ENCODE measurements around the gene WNT1.

DNA sequence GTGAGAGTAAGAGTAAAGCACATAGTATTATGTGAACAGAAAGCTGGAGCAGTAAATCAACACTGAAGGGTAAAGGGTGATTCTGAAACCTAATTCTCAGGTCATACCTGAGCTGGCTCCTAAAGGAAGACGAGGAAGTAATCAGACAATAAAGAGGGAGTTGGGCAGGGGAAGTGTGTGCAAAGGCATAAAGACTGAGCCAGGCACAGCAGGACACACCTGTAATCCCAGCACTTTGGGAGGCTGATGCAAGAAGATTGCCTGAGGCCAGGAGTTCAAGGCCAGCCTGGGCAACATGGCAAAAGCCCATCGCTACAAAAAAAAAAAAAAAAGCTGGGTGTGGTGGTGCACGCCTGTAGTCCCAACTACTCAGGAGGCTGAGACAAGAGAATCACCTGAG, 30.4 kb upstream of the WNT1 start:
- TF ChIP-seq, protein P1, sequence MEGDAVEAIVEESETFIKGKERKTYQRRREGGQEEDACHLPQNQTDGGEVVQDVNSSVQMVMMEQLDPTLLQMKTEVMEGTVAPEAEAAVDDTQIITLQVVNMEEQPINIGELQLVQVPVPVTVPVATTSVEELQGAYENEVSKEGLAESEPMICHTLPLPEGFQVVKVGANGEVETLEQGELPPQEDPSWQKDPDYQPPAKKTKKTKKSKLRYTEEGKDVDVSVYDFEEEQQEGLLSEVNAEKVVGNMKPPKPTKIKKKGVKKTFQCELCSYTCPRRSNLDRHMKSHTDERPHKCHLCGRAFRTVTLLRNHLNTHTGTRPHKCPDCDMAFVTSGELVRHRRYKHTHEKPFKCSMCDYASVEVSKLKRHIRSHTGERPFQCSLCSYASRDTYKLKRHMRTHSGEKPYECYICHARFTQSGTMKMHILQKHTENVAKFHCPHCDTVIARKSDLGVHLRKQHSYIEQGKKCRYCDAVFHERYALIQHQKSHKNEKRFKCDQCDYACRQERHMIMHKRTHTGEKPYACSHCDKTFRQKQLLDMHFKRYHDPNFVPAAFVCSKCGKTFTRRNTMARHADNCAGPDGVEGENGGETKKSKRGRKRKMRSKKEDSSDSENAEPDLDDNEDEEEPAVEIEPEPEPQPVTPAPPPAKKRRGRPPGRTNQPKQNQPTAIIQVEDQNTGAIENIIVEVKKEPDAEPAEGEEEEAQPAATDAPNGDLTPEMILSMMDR (IDR thresholded peaks at IDR 0.05): no peak
- TF ChIP-seq POLR2A (IDR thresholded peaks at IDR 0.05): no peak
- no peak for TF ChIP-seq POLR2AphosphoS5 (IDR thresholded peaks at IDR 0.05)

Measured in prostate gland (tissue), 2 donors.